Loucy (cell line): ENCODE measurements around the gene WDR45B.

Source experiments
- CTCF ChIP-seq: fragments of 200-600 bp; sonication (generic); conservative IDR thresholded peaks from 2 replicates; pipeline ENCODE4 v1.5.1; 2014; ENCODE audit warnings: mild to moderate bottlenecking, antibody characterized with exemption, low read length
- EZH2phosphoT487 ChIP-seq: fragments of 200-600 bp; IDR thresholded peaks from 2 replicates; pipeline ENCODE4 v1.6.1; 2018; ENCODE audit warnings: antibody characterized with exemption, mild to moderate bottlenecking, moderate library complexity, borderline replicate concordance

DNA sequence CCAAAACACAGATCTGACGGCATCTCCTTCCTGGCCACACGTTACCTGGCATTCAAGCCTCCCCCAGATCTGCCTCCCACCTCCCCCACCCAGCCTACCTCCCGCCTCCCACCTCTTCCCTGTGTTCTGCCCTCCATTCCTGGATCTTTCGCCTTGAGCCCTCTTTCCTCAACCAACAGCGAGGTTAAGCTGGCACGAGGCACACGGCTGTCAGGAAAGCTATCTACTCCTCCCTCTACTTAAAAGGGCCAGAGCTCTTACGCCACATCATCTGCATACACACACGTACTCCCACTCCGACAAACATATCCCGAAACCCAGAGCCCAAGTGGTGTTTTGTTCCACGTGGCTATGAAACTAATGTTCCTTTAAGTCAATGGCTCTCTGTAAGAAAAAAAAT, 18.0 kb downstream of the WDR45B start:
- no peak for TF ChIP-seq CTCF
- no peak for TF ChIP-seq EZH2phosphoT487
